Neural crest cell (in vitro differentiated cells): ENCODE results near the gene NHSL1. TPM values are rescaled to one million over a fixed set of nuclear protein-coding genes. Genes with fewer than 3 reads are reported as not detected.
A peak's percentile ranks its signal among the peaks of the same experiment; 100 is the strongest.

Experiments used
- DNase-seq: peaks from one replicate; pipeline ENCODE4 v3.0.0; 2021; ENCODE audit warnings: low read depth, mixed read lengths, low spot score
- H3K27ac Mint-ChIP-seq: one replicate; pipeline ENCODE4 v1.8.0; 2021; ENCODE audit warnings: mild to moderate bottlenecking, mixed read lengths; ENCODE audit not compliant: unreplicated experiment
- H3K27me3 Mint-ChIP-seq: 2 replicates; pipeline ENCODE4 v1.8.0; 2021; ENCODE audit warnings: low read depth, mild to moderate bottlenecking, mixed read lengths
- H3K36me3 Mint-ChIP-seq: 2 replicates; pipeline ENCODE4 v1.8.0; 2021; ENCODE audit warnings: low read depth, mild to moderate bottlenecking, mixed read lengths
- H3K4me1 Mint-ChIP-seq: 2 replicates; pipeline ENCODE4 v1.8.0; 2021; ENCODE audit warnings: mixed read lengths
- H3K4me3 Mint-ChIP-seq: one replicate; pipeline ENCODE4 v1.8.0; 2021; ENCODE audit warnings: mild to moderate bottlenecking, mixed read lengths
- H3K9me3 Mint-ChIP-seq: 2 replicates; pipeline ENCODE4 v1.8.0; 2021; ENCODE audit warnings: mixed read lengths
- total RNA-seq: library from RNA; stranded (reverse); gene quantifications from 2 replicates; pipeline ENCODE4 v1.2.1, GENCODE V29; 2021
- TF ChIP-seq, protein P1 (sequence below): fragments of 200-600 bp; sonication (generic); conservative IDR thresholded peaks from 2 replicates; pipeline ENCODE4 v1.5.0; 2021; ENCODE audit warnings: antibody characterized with exemption, mild to moderate bottlenecking

Gene NHSL1
- total RNA-seq, 1 donor from 2014 or later: 54.7 TPM

DNA sequence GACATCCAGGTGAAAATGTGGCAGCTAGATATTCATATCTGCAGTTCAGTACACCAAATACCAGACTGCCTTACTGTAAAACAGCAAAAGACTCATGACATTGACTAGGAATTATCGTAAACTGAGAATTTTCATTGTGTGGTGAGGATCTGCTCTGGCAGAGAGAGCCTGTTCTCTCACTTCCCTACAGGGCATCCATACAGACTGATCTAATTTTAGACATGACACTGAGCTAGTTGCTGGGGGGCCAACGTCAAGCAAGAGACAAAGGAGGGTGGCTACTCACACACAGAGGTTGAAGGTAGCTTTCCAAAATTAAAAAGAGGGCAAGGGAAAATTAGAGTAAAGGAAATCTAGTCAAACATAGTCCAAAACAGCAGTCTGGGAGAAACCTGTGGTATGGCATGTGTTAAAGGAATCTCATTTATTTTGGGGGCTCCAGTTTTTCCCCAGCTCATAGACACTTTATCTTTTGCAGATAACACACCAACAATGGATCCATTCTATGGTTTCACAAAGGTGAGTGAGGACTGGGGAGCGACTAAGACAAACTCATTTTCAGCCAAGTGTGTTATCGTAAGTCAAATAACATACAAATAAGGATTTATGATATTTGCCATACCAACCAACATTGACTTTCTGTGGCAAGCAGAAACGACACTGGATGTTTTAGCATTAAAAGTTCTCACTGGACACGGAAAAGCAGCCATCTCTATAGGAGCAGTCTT lies 36.6 kb upstream of the NHSL1 start:
- DNase-seq: no peak
- TF ChIP-seq, protein P1, sequence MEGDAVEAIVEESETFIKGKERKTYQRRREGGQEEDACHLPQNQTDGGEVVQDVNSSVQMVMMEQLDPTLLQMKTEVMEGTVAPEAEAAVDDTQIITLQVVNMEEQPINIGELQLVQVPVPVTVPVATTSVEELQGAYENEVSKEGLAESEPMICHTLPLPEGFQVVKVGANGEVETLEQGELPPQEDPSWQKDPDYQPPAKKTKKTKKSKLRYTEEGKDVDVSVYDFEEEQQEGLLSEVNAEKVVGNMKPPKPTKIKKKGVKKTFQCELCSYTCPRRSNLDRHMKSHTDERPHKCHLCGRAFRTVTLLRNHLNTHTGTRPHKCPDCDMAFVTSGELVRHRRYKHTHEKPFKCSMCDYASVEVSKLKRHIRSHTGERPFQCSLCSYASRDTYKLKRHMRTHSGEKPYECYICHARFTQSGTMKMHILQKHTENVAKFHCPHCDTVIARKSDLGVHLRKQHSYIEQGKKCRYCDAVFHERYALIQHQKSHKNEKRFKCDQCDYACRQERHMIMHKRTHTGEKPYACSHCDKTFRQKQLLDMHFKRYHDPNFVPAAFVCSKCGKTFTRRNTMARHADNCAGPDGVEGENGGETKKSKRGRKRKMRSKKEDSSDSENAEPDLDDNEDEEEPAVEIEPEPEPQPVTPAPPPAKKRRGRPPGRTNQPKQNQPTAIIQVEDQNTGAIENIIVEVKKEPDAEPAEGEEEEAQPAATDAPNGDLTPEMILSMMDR: no peak
- Mint-ChIP-seq H3K27ac (peak overlapping the region; percentile 36), H3K9me3 (peaks cover 3% of the 10 kb centered on the region), H3K4me3 (no peak overlapping the region), H3K36me3 (peaks cover 9% of the 10 kb centered on the region), H3K27me3 (no peaks in the 10 kb centered on the region), H3K4me1 (peaks cover 50% of the 10 kb centered on the region)

DNA sequence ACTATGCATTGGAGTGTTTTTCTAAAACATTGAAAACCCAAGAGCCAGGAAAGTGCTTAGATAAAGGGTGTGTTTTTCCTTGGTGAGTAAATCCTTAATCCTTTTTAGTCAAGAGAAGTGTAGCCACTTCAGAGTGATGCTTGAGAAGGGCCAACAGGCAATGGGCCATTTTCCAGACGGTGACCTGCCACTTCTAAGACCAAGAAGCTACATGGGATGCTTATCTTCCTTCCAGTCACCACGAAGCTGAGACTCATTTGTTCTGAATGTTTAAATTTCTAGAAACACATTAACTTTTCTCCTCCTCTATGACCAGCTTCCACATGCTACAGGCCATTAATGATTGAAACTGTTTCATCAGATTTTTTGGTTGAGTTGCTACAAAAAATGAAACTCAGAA lies 34.4 kb upstream of the NHSL1 start:
- peaks cover 14% of the 10 kb centered on the region for H3K36me3 Mint-ChIP-seq
- no peak for DNase-seq
- H3K4me3 Mint-ChIP-seq: no peak overlapping the region
- peaks cover 7% of the 10 kb centered on the region for H3K9me3 Mint-ChIP-seq
- H3K27ac Mint-ChIP-seq: no peak overlapping the region
- TF ChIP-seq, protein P1: no peak
- H3K27me3 Mint-ChIP-seq: no peaks in the 10 kb centered on the region
- H3K4me1 Mint-ChIP-seq: peaks cover 48% of the 10 kb centered on the region

DNA sequence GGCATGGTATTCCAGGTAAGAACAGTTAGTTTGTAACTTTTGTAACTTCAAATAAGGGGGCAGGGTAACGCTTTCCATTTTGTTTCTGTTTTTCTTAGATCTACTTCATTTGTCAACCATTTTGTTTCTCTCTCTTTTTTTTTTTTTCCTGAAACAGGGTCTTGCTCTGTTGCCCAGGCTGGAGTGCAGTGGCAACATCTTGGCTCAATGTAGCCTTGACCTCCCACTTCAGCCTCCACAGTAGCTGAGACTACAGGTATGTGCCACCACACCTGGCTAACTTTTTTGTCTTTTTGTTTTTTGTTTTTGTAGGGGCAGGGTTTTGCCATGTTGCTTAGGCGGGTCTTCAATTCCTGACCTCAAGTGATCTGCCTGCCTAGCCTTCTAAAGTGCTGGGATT lies 32.1 kb upstream of the NHSL1 start:
- Mint-ChIP-seq H3K27me3 (no peaks in the 10 kb centered on the region), H3K9me3 (peaks cover 7% of the 10 kb centered on the region), H3K4me3 (no peak overlapping the region), H3K27ac (no peak overlapping the region), H3K4me1 (peaks cover 52% of the 10 kb centered on the region), H3K36me3 (peaks cover 14% of the 10 kb centered on the region)
- DNase-seq: no peak
- TF ChIP-seq, protein P1: no peak

DNA sequence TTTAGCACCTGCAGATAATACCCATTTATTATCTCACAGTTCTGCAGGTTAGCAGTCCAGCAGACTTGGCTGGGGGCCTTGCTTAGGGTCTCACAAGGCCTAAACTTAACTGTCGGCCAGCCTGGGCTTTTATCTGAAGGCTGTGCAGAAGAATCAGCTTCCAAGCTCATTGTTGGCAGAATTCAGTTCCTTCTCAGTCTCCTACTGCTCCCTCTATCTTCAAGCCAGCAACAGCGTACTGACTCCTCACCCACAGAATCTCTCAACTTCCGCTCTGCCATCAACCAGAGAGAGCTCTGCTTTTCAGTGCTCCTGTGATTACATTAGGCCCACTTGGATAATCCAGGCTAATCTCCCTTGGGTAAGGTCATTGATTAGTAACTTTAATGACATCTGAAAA lies 30.2 kb upstream of the NHSL1 start:
- DNase-seq: no peak
- peak overlapping the region; percentile 26 for H3K4me3 Mint-ChIP-seq
- peak overlapping the region; percentile 85 for H3K27ac Mint-ChIP-seq
- H3K4me1 Mint-ChIP-seq: peaks cover 44% of the 10 kb centered on the region
- peaks cover 7% of the 10 kb centered on the region for H3K9me3 Mint-ChIP-seq
- TF ChIP-seq, protein P1: no peak
- peaks cover 12% of the 10 kb centered on the region for H3K36me3 Mint-ChIP-seq
- H3K27me3 Mint-ChIP-seq: no peaks in the 10 kb centered on the region

DNA sequence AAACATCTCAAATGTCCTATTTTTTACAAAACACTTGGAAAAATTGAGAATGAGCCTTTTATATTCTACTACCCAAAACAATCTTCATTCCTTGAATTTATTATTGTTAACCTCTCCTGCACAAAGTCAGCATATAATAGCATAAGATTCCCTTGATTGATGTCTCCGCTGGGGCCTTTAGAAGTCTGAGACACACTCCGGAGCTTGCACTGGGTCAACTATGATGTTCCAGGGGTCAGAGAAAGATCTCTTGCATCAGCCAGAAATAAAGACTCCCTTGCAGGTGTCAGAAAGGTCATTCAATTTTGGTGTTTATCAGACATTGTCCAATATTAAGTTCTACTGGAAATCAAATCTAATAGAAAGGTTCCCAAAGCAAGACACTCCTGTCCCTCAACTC lies 29.7 kb upstream of the NHSL1 start:
- Mint-ChIP-seq H3K27ac (no peak overlapping the region), H3K36me3 (peaks cover 12% of the 10 kb centered on the region), H3K4me3 (peak overlapping the region; percentile 44), H3K4me1 (peaks cover 50% of the 10 kb centered on the region), H3K27me3 (no peaks in the 10 kb centered on the region), H3K9me3 (peaks cover 7% of the 10 kb centered on the region)
- TF ChIP-seq, protein P1: no peak
- DNase-seq: no peak
